Retinal pigment epithelial cell (primary cell): ENCODE measurements around the gene ZP4.

ENCODE experiments used
- DNase-seq: peaks from one replicate; pipeline ENCODE4 v3.0.0-alpha.2; 2010; ENCODE audit warnings: low read depth
- H3K4me3 ChIP-seq: 2 replicates; pipeline ENCODE4 v1.5.1; 2011; ENCODE audit warnings: mild to moderate bottlenecking, low read length, control low read depth, moderate library complexity
- TF ChIP-seq, protein P1 (sequence below): conservative IDR thresholded peaks from 2 replicates; pipeline ENCODE4 v1.5.1; 2011; ENCODE audit warnings: low read depth, low read length, control low read depth, inconsistent platforms

ZP4 gene

DNA sequence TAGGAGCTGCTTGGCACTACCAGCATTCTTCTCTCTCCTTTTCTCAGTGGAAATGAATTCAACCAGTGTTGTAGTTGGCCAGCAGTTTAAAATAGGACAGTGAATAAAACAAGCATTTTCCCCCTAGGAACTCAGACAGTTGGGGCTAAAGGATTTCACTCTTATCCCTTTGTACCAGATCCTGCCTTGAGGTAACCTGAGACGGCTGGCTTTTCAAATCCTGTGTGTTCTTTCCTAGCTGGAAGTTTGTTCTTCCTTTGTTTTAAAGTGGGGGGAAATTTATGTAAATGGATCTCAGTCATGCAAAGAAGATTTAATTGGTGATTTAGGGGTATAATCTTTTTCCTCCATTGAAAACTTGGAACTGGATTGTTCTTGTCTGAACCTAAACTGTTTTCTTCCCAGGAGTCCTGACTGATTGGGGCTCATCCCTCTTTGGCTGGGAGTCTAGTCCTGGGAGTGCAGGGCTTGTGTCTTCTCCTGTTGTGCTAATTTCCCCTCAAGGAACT lies 23.3 kb downstream of the ZP4 start:
- DNase-seq, result no peak
- no peak overlapping the region for H3K4me3 ChIP-seq
- TF ChIP-seq, protein P1, sequence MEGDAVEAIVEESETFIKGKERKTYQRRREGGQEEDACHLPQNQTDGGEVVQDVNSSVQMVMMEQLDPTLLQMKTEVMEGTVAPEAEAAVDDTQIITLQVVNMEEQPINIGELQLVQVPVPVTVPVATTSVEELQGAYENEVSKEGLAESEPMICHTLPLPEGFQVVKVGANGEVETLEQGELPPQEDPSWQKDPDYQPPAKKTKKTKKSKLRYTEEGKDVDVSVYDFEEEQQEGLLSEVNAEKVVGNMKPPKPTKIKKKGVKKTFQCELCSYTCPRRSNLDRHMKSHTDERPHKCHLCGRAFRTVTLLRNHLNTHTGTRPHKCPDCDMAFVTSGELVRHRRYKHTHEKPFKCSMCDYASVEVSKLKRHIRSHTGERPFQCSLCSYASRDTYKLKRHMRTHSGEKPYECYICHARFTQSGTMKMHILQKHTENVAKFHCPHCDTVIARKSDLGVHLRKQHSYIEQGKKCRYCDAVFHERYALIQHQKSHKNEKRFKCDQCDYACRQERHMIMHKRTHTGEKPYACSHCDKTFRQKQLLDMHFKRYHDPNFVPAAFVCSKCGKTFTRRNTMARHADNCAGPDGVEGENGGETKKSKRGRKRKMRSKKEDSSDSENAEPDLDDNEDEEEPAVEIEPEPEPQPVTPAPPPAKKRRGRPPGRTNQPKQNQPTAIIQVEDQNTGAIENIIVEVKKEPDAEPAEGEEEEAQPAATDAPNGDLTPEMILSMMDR, result no peak

DNA sequence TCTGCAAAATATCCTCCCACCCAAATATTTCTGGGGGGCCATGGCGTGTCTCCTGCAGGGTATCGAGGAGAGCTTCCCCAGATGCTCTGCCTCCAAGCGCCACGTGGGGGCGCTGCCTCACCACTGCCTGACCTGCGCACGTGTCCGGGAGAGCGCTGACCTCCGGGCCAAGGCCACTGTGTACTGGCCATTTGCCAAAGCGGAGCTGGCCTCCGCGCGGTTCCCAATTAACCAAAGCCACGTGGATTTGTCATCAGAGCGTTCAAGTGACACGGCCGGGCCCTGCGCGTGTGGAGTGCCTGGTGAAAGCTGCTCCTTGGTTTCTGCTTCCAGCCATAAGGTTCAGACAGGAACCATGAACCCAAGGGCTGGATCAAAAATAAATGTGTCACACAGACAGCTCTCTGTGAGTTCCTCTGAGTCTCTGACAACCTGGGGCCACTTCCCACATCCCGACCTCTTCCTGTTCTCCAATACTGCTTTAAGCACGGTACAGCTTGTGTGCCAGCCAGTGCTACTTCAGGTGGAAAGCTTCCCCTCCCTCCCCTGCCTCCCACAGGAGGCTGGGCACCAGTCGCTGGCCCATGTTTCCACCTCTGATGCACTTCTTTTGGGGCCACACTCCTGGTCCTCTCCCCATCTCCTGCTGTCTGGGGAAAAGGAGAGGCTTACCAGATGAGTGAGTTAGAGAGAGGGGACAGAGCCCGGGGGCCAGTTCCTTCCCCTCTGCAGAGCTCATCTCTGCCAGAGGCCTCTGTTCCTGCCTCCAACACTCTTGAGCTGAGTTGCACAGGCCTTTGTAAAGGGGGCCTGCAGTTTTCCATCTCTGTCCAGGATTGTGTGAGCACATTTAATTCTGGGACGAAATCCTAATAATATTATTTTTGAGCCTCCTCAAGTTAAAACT lies 26.1 kb downstream of the ZP4 start:
- TF ChIP-seq, protein P1, result peak; percentile 100
- DNase-seq, result no peak
- peak overlapping the region; percentile 35 for H3K4me3 ChIP-seq

DNA sequence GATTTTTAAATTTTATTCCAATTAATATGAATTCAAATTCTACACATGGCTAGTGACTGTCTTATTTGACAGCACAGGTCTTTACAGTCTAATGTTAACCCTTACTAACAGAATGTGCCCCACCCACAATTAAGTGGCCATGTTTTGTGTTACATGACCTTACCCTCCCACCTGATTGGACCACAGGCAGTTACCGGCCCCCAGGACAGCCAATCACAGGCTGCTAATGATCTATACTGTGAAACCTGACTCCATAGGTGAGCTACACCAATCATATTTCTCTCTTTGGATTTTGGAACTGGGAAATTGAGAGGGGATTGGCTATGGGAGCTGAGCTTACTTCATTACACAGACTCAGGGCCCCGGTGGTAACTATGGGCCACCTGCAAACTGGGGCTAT lies 27.5 kb downstream of the ZP4 start:
- no peak for DNase-seq
- TF ChIP-seq, protein P1, result no peak
- H3K4me3 ChIP-seq, result no peak overlapping the region

DNA sequence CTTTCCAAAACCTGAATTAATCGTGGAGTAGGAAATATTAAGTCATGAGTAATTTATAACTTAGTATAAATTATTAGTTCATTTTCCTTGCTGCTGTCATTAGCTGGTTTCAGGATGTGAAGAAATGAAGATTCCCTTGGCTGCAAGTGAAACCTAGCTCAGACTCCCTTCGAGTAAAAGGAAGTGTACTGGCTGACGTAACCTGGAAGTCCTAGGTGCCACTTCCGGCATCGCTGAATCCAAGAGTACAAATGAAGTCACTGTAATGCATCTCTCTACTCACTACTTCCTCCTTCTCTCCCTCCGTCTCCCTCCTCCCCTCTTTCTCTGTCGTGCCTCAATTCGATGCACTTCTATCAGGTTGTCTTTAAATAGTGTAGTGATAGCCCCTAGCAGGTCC lies 28.8 kb downstream of the ZP4 start:
- no peak for DNase-seq
- H3K4me3 ChIP-seq, result no peak overlapping the region
- TF ChIP-seq, protein P1, result no peak

DNA sequence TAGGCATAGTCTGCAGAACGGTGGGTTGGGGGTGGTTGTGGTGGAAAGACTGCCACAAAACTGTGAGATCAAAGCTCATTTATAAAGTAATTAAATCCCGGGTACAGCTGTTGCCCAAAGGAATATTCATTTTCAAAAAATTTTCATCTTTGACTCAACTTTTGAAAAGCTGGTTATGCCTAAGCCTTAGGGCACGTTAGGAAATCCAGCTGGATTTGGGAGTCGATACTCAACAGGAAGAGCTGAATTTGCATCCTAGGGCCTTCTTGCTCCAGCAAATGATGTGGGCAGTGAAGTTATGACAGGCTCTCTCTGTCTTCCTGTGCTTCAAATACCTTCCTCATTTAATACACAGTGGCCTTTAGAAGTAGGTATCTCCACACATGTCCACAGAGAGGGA lies 31.7 kb downstream of the ZP4 start:
- TF ChIP-seq, protein P1, result no peak
- no peak overlapping the region for H3K4me3 ChIP-seq
- DNase-seq, result no peak

DNA sequence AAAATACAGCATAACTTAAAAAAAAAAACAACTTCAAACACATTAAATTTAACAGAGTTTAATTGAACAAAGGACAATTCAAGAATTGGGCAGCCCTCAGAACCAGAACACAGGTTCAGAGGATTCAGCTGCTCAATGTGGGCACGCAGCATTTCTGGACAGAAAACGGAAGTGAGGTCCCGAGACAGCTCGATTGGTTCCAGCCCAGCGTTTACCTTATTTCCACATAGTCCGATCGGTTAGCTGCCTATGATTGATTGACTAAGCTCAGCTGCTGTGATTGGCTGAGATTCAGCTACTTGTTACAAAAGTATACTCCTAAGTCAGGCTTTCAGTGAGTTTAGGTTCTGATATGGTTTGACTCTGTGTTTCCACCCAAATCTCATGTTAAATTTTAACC lies 33.3 kb downstream of the ZP4 start:
- no peak for DNase-seq
- TF ChIP-seq, protein P1, result no peak
- H3K4me3 ChIP-seq, result no peak overlapping the region

DNA sequence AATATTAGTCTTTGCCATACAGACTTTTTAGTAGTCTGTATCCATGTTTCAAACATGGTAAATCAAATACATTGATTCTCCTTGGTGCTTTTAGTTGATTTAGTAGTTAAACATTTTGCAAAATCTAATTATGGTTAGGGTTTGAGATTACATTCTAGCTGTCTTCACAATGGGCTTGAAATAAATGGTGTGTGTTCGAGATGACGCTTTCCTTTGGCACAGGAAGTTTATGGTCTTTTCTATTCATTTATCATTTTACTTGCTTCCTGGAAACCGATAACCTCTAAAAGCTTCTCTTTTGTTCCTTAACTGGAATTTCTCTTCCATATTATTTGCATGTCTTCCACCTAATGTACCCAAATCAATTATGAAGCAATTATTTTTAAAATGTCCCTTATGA lies 38.4 kb downstream of the ZP4 start:
- DNase-seq, result no peak
- TF ChIP-seq, protein P1, result no peak
- H3K4me3 ChIP-seq, result no peak overlapping the region
